ENCODE data around the gene SMPX.
A peak's percentile ranks its signal among the peaks of the same experiment; 100 is the strongest.
"Not testable (repeated sequence)": the region's sequence is repeated elsewhere in the genome, so short reads cannot be mapped to it uniquely, and the experiment has no call there.

SMPX gene

DNA sequence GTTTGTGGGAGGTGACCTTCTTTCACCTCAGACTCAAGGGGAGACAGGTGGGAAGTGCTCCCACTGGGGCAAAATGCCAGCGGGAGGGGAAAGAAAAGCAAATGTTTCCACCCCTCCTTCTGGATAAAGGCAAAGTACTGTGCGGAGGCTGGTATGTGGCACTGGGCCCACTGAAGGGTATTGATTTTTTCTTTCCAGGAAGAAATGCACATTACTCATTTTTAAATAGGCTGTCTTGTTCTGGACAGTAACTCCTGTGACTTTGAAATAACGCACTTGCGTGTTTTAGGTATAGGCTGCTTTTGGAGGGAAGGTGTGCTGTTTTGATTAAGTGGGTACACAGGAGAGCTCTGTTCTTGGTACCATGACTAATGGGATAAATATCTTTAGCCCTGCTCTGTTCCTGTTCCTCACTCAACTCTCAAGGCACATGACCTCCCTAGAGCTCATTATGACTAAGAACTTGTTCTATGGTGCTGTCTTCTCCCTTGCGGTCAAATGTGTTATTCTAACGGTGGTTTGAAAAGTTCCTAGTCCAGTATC is 40.8 kb upstream of the SMPX start:
- TF ChIP-seq, protein P1, sequence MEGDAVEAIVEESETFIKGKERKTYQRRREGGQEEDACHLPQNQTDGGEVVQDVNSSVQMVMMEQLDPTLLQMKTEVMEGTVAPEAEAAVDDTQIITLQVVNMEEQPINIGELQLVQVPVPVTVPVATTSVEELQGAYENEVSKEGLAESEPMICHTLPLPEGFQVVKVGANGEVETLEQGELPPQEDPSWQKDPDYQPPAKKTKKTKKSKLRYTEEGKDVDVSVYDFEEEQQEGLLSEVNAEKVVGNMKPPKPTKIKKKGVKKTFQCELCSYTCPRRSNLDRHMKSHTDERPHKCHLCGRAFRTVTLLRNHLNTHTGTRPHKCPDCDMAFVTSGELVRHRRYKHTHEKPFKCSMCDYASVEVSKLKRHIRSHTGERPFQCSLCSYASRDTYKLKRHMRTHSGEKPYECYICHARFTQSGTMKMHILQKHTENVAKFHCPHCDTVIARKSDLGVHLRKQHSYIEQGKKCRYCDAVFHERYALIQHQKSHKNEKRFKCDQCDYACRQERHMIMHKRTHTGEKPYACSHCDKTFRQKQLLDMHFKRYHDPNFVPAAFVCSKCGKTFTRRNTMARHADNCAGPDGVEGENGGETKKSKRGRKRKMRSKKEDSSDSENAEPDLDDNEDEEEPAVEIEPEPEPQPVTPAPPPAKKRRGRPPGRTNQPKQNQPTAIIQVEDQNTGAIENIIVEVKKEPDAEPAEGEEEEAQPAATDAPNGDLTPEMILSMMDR (conservative IDR thresholded peaks at IDR 0.05; ENCODE audit: control insufficient read depth, insufficient read depth, low read depth, low read length): no peak
- peak; percentile 76 for DNase-seq (ENCODE audit: low read depth)
- H3K4me3 ChIP-seq (ENCODE audit: control insufficient read depth, low read depth, low read length): no peak overlapping the region

DNA sequence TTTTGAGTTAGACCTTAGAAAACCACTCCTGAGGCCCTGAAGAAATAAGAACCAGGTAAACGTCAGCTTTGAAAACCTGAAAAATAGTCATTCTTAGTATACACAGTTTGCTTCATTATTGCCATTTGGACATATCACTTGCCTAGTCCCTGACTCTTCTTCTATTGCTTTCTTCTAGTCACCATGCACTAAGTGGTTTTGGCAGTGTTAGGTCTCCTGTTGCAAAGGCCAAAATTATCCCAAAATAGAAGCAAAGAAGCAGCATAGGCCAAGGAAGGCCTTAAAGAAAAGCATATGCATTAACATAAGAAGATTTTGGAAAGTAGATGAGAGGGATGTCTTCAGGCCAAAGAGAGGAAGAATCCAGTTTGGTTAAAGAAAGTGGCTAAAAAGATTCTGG is 24.1 kb upstream of the SMPX start:
- no peak overlapping the region for H3K4me3 ChIP-seq (ENCODE audit: control insufficient read depth, low read depth, low read length)
- TF ChIP-seq, protein P1 (conservative IDR thresholded peaks at IDR 0.05; ENCODE audit: control insufficient read depth, insufficient read depth, low read depth, low read length): no peak

DNA sequence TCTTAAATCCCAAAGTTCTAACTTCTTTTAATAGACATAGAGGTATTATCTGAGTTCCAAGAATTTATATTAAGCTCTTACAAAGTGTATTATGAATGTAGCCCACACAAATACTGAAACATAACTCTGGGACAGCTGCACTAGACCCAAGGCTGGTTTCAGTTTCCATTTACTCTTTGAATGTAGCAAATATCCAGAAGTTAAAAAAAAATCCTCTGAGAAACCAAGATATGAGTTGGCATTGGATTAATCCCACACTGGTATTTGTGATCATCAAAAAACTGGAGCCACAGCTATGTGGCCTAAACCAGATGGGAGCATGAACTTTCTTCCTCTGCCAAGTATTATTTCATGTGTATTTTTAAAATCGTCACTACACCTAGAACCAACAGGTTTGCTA is 23.6 kb upstream of the SMPX start:
- no peak for DNase-seq (ENCODE audit: low read depth)
- H3K4me3 ChIP-seq (ENCODE audit: control insufficient read depth, low read depth, low read length): no peak overlapping the region
- TF ChIP-seq, protein P1 (conservative IDR thresholded peaks at IDR 0.05; ENCODE audit: control insufficient read depth, insufficient read depth, low read depth, low read length): no peak

More for the DNA sequence above, 24.1 kb upstream of the SMPX start:
- DNase-seq (ENCODE audit: low read depth): no peak

DNA sequence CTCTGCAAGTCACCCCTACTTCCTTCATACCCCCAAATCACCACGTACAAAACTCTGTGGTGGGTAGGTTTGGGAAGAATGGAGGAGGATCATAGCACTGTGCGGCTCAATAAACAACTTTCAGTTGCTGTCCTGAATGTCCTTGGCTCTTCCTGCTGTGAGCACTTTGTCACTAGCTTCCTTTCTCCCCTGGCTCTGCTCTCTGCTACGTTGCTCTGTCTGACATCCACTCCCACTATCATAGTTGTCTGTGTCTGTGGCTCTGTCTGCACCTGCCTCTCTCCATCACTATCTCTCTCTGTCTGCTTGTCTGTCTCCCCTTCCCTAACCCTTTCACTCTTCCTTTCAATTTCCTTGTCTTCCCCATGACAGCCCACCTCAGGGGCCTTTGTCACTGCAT is 21.2 kb upstream of the SMPX start:
- TF ChIP-seq, protein P1 (conservative IDR thresholded peaks at IDR 0.05; ENCODE audit: control insufficient read depth, insufficient read depth, low read depth, low read length): no peak
- no peak for DNase-seq (ENCODE audit: low read depth)
- H3K4me3 ChIP-seq (ENCODE audit: control insufficient read depth, low read depth, low read length): no peak overlapping the region

DNA sequence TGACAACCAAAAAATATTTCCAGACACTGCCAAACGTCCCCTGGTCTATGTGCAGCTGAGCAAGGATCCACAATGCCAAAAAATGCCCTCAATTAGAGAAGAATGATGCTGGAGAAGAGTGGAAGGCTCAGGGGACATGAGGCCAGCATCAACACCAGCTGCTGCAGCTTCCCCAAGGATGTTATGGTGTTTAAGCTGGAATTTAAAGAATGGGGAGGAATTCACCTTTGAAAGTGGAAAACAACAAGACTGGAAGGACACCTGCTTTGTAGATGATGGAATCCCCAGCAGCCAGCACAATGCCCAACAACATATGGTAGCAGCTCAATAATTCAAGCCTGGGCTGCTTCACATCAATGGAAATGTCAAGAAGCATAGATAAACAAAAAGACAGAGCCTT is 20.3 kb upstream of the SMPX start:
- H3K4me3 ChIP-seq (ENCODE audit: control insufficient read depth, low read depth, low read length): no peak overlapping the region
- DNase-seq (ENCODE audit: low read depth): no peak
- TF ChIP-seq, protein P1 (conservative IDR thresholded peaks at IDR 0.05; ENCODE audit: control insufficient read depth, insufficient read depth, low read depth, low read length): no peak

DNA sequence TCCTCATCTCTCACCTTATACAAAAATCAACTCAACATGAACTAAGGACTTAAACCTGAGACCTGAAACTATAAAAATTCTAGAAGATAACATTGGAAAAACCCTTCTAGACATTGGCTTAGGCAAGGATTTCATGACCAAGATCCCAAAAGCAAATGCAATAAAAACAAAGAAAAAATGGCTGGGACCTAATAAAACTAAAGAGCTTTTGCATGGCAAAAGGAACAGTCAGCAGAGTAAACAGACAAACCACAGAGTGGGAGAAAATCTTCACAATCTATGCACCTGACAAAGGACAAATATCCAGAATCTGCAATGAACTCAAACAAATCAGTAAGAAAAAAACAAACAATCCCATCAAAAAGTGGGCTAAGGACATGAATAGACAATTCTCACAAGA is 17.2 kb upstream of the SMPX start:
- not testable (repeated sequence) for H3K4me3 ChIP-seq (ENCODE audit: control insufficient read depth, low read depth, low read length); DNase-seq (ENCODE audit: low read depth)

DNA sequence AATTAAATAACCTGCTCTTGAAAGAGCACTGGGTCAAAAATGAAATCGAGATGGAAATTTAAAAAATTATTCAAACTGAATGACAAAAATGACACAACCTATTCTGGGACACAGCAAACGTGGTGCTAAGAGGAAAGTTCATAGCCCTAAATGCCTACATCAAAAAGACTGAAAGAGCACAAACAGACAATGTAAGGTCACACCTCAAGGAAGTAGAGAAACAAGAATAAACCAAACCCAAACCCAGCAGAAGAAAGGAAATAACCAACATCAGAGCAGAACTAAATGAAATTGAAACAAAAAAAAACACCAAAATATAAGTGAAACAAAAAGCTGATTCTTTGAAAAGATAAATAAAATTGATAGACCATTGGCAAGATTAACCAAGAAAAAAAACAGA is 15.1 kb upstream of the SMPX start:
- not testable (repeated sequence) for DNase-seq (ENCODE audit: low read depth); H3K4me3 ChIP-seq (ENCODE audit: control insufficient read depth, low read depth, low read length)

DNA sequence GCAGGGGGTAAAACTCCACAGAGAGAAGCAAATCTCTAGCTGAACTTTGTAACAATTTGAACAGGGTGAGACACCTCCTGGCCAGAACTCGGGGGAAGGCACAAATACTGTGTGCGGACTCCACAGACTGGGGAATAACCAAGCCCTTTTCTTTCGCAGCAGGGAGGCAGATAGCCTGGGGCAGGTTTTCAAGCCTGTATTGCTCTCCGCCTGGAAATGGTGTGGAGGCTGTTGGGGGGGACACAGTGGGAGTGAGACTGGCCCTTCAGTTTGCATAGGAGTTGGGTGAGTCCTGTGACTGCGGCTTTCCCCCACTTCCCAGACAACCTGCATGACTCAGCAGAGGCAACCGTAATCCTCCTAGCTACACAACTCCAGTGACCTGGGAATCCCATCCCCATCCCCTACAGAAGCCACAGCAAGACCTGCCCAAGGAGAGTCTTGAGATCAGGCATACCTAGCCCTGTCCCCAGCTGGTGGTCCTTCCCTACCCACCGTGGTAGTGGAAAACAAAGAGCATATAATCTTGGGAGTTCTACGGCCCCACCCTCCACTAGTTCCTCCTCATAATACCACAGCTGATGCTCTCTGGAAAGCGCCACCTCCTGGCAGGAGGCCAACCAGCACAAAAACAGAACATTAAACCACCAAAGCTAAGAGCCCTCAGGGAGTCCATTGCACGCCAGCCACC is 12.9 kb upstream of the SMPX start:
- TF ChIP-seq, protein P1 (conservative IDR thresholded peaks at IDR 0.05; ENCODE audit: control insufficient read depth, insufficient read depth, low read depth, low read length): no peak
- DNase-seq (ENCODE audit: low read depth): no peak
- H3K4me3 ChIP-seq (ENCODE audit: control insufficient read depth, low read depth, low read length): no peak overlapping the region

Data from fibroblast of mammary gland (primary cell).